Neural progenitor cell (in vitro differentiated cells): ENCODE measurements around the gene C1orf216.

Experiments
- EZH2phosphoT487 ChIP-seq: fragments of 200-600 bp; sonication (generic); IDR thresholded peaks from 2 replicates; pipeline ENCODE4 v1.6.1; 2017; ENCODE audit warnings: antibody characterized with exemption
- TF ChIP-seq, protein P1 (sequence below): fragments of 200-600 bp; sonication (generic); IDR thresholded peaks from 2 replicates; pipeline ENCODE4 v1.5.1; 2017; ENCODE audit warnings: antibody characterized with exemption, mild to moderate bottlenecking

DNA sequence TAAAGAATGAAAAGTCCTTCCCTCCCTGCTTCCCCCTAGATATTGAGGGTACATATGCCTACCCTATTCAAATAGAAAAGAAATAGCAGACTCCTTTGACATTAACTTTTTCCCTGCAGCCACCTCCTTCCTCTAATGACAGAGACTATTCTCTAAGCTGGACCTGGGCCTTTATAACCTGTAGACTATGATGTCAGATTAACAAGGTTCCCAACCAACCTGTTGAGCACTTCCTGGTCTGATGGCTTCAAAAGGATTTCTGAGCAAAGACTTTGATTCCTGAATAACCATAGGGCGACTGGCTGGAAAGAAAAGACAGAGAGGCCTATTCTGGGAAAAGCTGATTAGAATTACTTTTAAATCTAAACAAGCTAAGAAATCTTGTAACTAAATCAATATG lies 18.4 kb upstream of the C1orf216 start:
- TF ChIP-seq, protein P1, sequence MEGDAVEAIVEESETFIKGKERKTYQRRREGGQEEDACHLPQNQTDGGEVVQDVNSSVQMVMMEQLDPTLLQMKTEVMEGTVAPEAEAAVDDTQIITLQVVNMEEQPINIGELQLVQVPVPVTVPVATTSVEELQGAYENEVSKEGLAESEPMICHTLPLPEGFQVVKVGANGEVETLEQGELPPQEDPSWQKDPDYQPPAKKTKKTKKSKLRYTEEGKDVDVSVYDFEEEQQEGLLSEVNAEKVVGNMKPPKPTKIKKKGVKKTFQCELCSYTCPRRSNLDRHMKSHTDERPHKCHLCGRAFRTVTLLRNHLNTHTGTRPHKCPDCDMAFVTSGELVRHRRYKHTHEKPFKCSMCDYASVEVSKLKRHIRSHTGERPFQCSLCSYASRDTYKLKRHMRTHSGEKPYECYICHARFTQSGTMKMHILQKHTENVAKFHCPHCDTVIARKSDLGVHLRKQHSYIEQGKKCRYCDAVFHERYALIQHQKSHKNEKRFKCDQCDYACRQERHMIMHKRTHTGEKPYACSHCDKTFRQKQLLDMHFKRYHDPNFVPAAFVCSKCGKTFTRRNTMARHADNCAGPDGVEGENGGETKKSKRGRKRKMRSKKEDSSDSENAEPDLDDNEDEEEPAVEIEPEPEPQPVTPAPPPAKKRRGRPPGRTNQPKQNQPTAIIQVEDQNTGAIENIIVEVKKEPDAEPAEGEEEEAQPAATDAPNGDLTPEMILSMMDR = no peak
- no peak for TF ChIP-seq EZH2phosphoT487
